B cell (primary cell): ENCODE data around the gene CAPN12. TPM values are rescaled to one million over a fixed set of nuclear protein-coding genes. Genes with fewer than 3 reads are reported as not detected.

Experiments used
- ATAC-seq: fragments of 200-7000 bp; cut with Tn5 transposase; one replicate; pipeline ENCODE4 v1.10.0; 2021; ENCODE audit warnings: low read depth, mild to moderate bottlenecking, moderate number of reproducible peaks, moderate library complexity
- CTCF ChIA-PET: fragments of 350-600 bp; sonication (Branson Sonifier 250); formaldehyde crosslinking; loops from one replicate; lab custom pipeline; 2021; ENCODE audit warnings: antibody characterized with exemption, inconsistent platforms; lab: Charles Lee
- POLR2A ChIA-PET: fragments of 350-600 bp; sonication (Branson Sonifier 250); formaldehyde crosslinking; loops from one replicate; lab custom pipeline; 2021; ENCODE audit warnings: antibody characterized with exemption; lab: Charles Lee
- DNase-seq: peaks from one replicate; pipeline ENCODE4 v3.0.0; 2013
- H2AFZ ChIP-seq: 2 replicates; pipeline ENCODE4 v1.6.1; 2012; ENCODE audit warnings: mild to moderate bottlenecking, low read depth, low read length; ENCODE audit not compliant: insufficient read depth, poor library complexity, severe bottlenecking
- H3K27ac ChIP-seq, 2 donors: 1 replicate in 1 of 2; 2 replicates in 1 of 2; pipeline ENCODE4 v1.5.1; 2012 to 2013; ENCODE audit warnings: low read length in 2 of 2, mild to moderate bottlenecking in 2 of 2, moderate library complexity in 1 of 2
- H3K27me3 ChIP-seq, 4 experiments: fragments of 200-600 bp in 1 of 4; sonication (generic) in 1 of 4; replicated peaks in 1 of 4; 1 replicate in 2 of 4; 2 replicates in 2 of 4; pipeline versions ENCODE4 v1.6.1 to v1.7.0; 2013 to 2016; ENCODE audit warnings: low read length in 3 of 4, mild to moderate bottlenecking in 2 of 4, mixed read lengths in 1 of 4, moderate library complexity in 1 of 4; ENCODE audit not compliant: insufficient read depth in 4 of 4, control insufficient read depth in 3 of 4; ENCODE audit errors: control extremely low read depth in 1 of 4
- H3K36me3 ChIP-seq, 2 experiments: replicated peaks in 1 of 2; 1 replicate in 1 of 2; 2 replicates in 1 of 2; pipeline versions ENCODE4 v1.6.1 to v1.7.1; 2013; ENCODE audit warnings: low read length in 1 of 2; ENCODE audit not compliant: insufficient read depth in 2 of 2, control insufficient read depth in 1 of 2; ENCODE audit errors: control extremely low read depth in 1 of 2, extremely low read depth in 1 of 2
- H3K4me1 ChIP-seq, 2 donors: fragments of 200-600 bp in 1 of 2; sonication (generic) in 1 of 2; 1 replicate in 1 of 2; 2 replicates in 1 of 2; pipeline versions ENCODE4 v1.5.1 to v1.6.1; 2013 to 2017; ENCODE audit warnings: low read length in 2 of 2; ENCODE audit not compliant: control insufficient read depth in 2 of 2, insufficient read depth in 2 of 2
- H3K4me2 ChIP-seq: replicated peaks from 2 replicates; pipeline ENCODE3; 2012; ENCODE audit warnings: mild to moderate bottlenecking, low read depth, low read length; ENCODE audit not compliant: poor library complexity, severe bottlenecking
- H3K4me3 ChIP-seq, 5 experiments: fragments of 200-600 bp in 1 of 5; sonication (generic) in 1 of 5; 1 replicate in 3 of 5; 2 replicates in 2 of 5; pipeline versions ENCODE4 v1.5.1 to v1.7.0; 2011 to 2016; ENCODE audit warnings: low read length in 4 of 5, mild to moderate bottlenecking in 4 of 5, low read depth in 2 of 5, control low read depth in 1 of 5, moderate library complexity in 1 of 5; ENCODE audit not compliant: insufficient read depth in 1 of 5; ENCODE audit errors: control extremely low read depth in 1 of 5, extremely low read depth in 1 of 5
- H3K79me2 ChIP-seq: fragments of 200-600 bp; sonication (generic); one replicate; pipeline ENCODE4 v1.6.0; 2016; ENCODE audit warnings: low read length; ENCODE audit not compliant: control insufficient read depth, insufficient read depth
- H3K9ac ChIP-seq: fragments of 200-600 bp; sonication (generic); 2 replicates; pipeline ENCODE4 v1.6.1; 2017; ENCODE audit warnings: mild to moderate bottlenecking, low read length, moderate library complexity
- H3K9me3 ChIP-seq, 3 donors: one replicate each; pipeline versions ENCODE4 v1.6.1 to v1.7.1; 2013; ENCODE audit warnings: low read length in 2 of 3; ENCODE audit not compliant: control insufficient read depth in 2 of 3, insufficient read depth in 1 of 3; ENCODE audit errors: control extremely low read depth in 1 of 3
- H4K20me1 ChIP-seq: 2 replicates; pipeline ENCODE4 v1.6.0; 2012; ENCODE audit warnings: mild to moderate bottlenecking, low read length; ENCODE audit not compliant: insufficient read depth, control insufficient read depth, poor library complexity, severe bottlenecking
- H3K27ac Mint-ChIP-seq: one replicate; pipeline ENCODE4 v1.8.0; 2021; ENCODE audit warnings: mixed read lengths
- H3K27me3 Mint-ChIP-seq: one replicate; pipeline ENCODE4 v1.8.0; 2021; ENCODE audit warnings: mixed read lengths
- H3K4me1 Mint-ChIP-seq: one replicate; pipeline ENCODE4 v1.8.0; 2021; ENCODE audit warnings: mixed read lengths
- H3K4me3 Mint-ChIP-seq: one replicate; pipeline ENCODE4 v1.8.0; 2021; ENCODE audit warnings: mixed read lengths
- H3K9me3 Mint-ChIP-seq: one replicate; pipeline ENCODE4 v1.8.0; 2022; ENCODE audit warnings: mixed read lengths; ENCODE audit not compliant: insufficient read depth
- CTCF ChIP-seq: fragments of 200-600 bp; IDR thresholded peaks from one replicate; pipeline ENCODE4 v1.8.0; 2022; ENCODE audit warnings: antibody characterized with exemption, mild to moderate bottlenecking
- EZH2 ChIP-seq: IDR thresholded peaks from 2 replicates; pipeline ENCODE4 v1.6.1; 2012; ENCODE audit warnings: borderline replicate concordance, low read depth, mild to moderate bottlenecking, moderate library complexity, low read length; ENCODE audit not compliant: insufficient read depth, poor library complexity, severe bottlenecking
- WGBS: methylation state at CpG from one replicate; pipeline ENCODE4 v1.1.5; 2013; ENCODE audit warnings: missing lambda C conversion rate; ENCODE audit not compliant: insufficient coverage; 5-methylcytosine and 5-hydroxymethylcytosine counted together
- intact Hi-C: fragments of 100-400 bp; cut with micrococcal nuclease; formaldehyde crosslinking; loops from one replicate; pipeline ENCODE4 v1.10.0; 2022
- polyA plus RNA-seq: library from polyadenylated mRNA; depleted of rRNA; stranded (reverse); fragments of >200 nt; gene quantifications from 2 replicates; pipeline ENCODE4 v1.2.3, GENCODE V29; 2012
- total RNA-seq, 2 donors: library from RNA; stranded (reverse); fragments of 120-200 nt in 1 of 2; gene quantifications; 1 replicate in 1 of 2; 2 replicates in 1 of 2; pipeline versions ENCODE4 v1.2.3 to v1.2.4, GENCODE V29; 2013 to 2022

Gene CAPN12
- total and polyA plus RNA-seq, 2 donors (not counting 1 experiment from before 2014, with no cell fraction given), result 28.6 to 104 TPM

- H2AFZ ChIP-seq, result no peak overlapping the region
- ChIA-PET POLR2A (no interaction called here), CTCF (interaction anchor here (0.7 to 1.0 kb wide), 3 partner anchors 10 to 350 kb away, joined by 3 to 4 read pairs (median 3); no protein-coding TSS in a partner anchor)
- DNase-seq (peak; percentile 16), ATAC-seq (no peak)
- Mint-ChIP-seq H3K4me1 (peaks cover 26% of the 10 kb centered on the region), H3K4me3 (no peak overlapping the region), H3K27ac (no peak overlapping the region), H3K27me3 (no peaks in the 10 kb centered on the region), H3K9me3 (no peaks in the 10 kb centered on the region)
- H3K9me3 ChIP-seq, result peaks cover 0 to 8% (median 0%) of the 10 kb centered on the region in 3 donors
- H3K4me3 ChIP-seq, result no peak overlapping the region
- intact Hi-C loops, result loop anchor here (10.0 kb wide), 2 partner anchors 55 to 95 kb away; partner anchors contain the start of gene ACTN4
- WGBS, result 83% methylated on average over 14 of the region's 16 CpGs
- H3K4me2 ChIP-seq, result peak overlapping the region; percentile 7
- H3K36me3 ChIP-seq, result no peaks in the 10 kb centered on the region
- no peaks in the 10 kb centered on the region for H4K20me1 ChIP-seq
- no peak overlapping the region for H3K27ac ChIP-seq
- H3K27me3 ChIP-seq, result no peaks in the 10 kb centered on the region
- no peak overlapping the region for H3K9ac ChIP-seq
- H3K79me2 ChIP-seq, result peaks cover 7% of the 10 kb centered on the region
- TF ChIP-seq EZH2, result no peak
- TF ChIP-seq CTCF, result no peak
- peaks cover 16 to 30% of the 10 kb centered on the region in 2 donors for H3K4me1 ChIP-seq
These were observed 4.6 kb downstream of the CAPN12 start for GRCh38 chr19:38739440-38740256.
